CD4-positive, alpha-beta T cell (primary cell): ENCODE results near the gene BBS1. TPM values are rescaled to one million over a fixed set of nuclear protein-coding genes. Genes with fewer than 3 reads are reported as not detected.

ENCODE experiments used
- ATAC-seq: fragments of 200-7000 bp; cut with Tn5 transposase; one replicate; pipeline ENCODE4 v1.10.0; 2022; ENCODE audit warnings: mild to moderate bottlenecking; ENCODE audit not compliant: poor library complexity
- CTCF ChIA-PET: fragments of 350-600 bp; sonication (Branson Sonifier 250); formaldehyde crosslinking; loops from one replicate; lab custom pipeline; 2021; ENCODE audit warnings: antibody characterized with exemption, inconsistent platforms; lab: Charles Lee
- POLR2A ChIA-PET: fragments of 350-600 bp; sonication (Branson Sonifier 250); formaldehyde crosslinking; loops from one replicate; lab custom pipeline; 2021; ENCODE audit warnings: antibody characterized with exemption, inconsistent platforms; lab: Charles Lee
- DNase-seq, 14 experiments: peaks; one replicate each; pipeline ENCODE4 v3.0.0-alpha.2; 2013 to 2020; ENCODE audit warnings: mixed read lengths in 2 of 14
- H3K27ac ChIP-seq, 2 donors: one replicate each; pipeline versions ENCODE4 v1.5.1 to v1.7.0; 2013; ENCODE audit warnings: low read length in 2 of 2, low read depth in 1 of 2, mild to moderate bottlenecking in 1 of 2
- H3K27me3 ChIP-seq, 2 experiments: 1 replicate in 1 of 2; 2 replicates in 1 of 2; pipeline versions ENCODE4 v1.6.1 to v1.7.0; 2013; ENCODE audit warnings: low read length in 2 of 2, control low read depth in 1 of 2, mild to moderate bottlenecking in 1 of 2, moderate library complexity in 1 of 2; ENCODE audit not compliant: insufficient read depth in 2 of 2, control insufficient read depth in 1 of 2
- H3K36me3 ChIP-seq: one replicate; pipeline ENCODE4 v1.6.1; 2013; ENCODE audit warnings: low read length, control low read depth; ENCODE audit not compliant: insufficient read depth
- H3K4me1 ChIP-seq: one replicate; pipeline ENCODE4 v1.6.1; 2013; ENCODE audit warnings: low read length, control low read depth; ENCODE audit not compliant: insufficient read depth
- H3K4me3 ChIP-seq: one replicate; pipeline ENCODE4 v1.5.1; 2013; ENCODE audit warnings: mild to moderate bottlenecking, low read length, moderate library complexity
- H3K9me3 ChIP-seq, 2 experiments: 1 replicate in 1 of 2; 2 replicates in 1 of 2; pipeline versions ENCODE4 v1.6.1 to v1.7.0; 2013; ENCODE audit warnings: low read length in 2 of 2, mild to moderate bottlenecking in 2 of 2, control low read depth in 1 of 2, moderate library complexity in 1 of 2; ENCODE audit not compliant: control insufficient read depth in 1 of 2, insufficient read depth in 1 of 2
- H3K27ac Mint-ChIP-seq: one replicate; pipeline ENCODE4 v1.8.0; 2020; ENCODE audit warnings: mixed read lengths
- H3K27me3 Mint-ChIP-seq: one replicate; pipeline ENCODE4 v1.8.0; 2021; ENCODE audit warnings: mixed read lengths
- H3K36me3 Mint-ChIP-seq: one replicate; pipeline ENCODE4 v1.8.0; 2021; ENCODE audit warnings: low read depth, mixed read lengths
- H3K4me1 Mint-ChIP-seq: one replicate; pipeline ENCODE4 v1.8.0; 2021; ENCODE audit warnings: low read depth, mixed read lengths
- H3K4me3 Mint-ChIP-seq: one replicate; pipeline ENCODE4 v1.8.0; 2020; ENCODE audit warnings: mild to moderate bottlenecking, mixed read lengths
- H3K9me3 Mint-ChIP-seq: one replicate; pipeline ENCODE4 v1.8.0; 2020; ENCODE audit warnings: mixed read lengths
- CTCF ChIP-seq: fragments of 200-600 bp; IDR thresholded peaks from one replicate; pipeline ENCODE4 v1.8.0; 2022; ENCODE audit warnings: antibody characterized with exemption, mild to moderate bottlenecking
- intact Hi-C, 2 experiments: fragments of 100-400 bp; cut with DNase I in 1 of 2; cut with micrococcal nuclease in 1 of 2; formaldehyde crosslinking; loops; one replicate each; pipeline versions ENCODE4 v1.15.1 to v1.9.0; 2023 to 2025; cut with DNase I, micrococcal nuclease
- total RNA-seq, 174 experiments: library from RNA in 2 of 174; stranded (reverse) in 2 of 174; gene quantifications; one replicate each; pipeline ENCODE4 v1.2.3 and lab custom pipeline; 2021 to 2026

Gene BBS1
- total RNA-seq, 2 experiments from 2014 or later, result 11.7 to 11.9 TPM

DNA sequence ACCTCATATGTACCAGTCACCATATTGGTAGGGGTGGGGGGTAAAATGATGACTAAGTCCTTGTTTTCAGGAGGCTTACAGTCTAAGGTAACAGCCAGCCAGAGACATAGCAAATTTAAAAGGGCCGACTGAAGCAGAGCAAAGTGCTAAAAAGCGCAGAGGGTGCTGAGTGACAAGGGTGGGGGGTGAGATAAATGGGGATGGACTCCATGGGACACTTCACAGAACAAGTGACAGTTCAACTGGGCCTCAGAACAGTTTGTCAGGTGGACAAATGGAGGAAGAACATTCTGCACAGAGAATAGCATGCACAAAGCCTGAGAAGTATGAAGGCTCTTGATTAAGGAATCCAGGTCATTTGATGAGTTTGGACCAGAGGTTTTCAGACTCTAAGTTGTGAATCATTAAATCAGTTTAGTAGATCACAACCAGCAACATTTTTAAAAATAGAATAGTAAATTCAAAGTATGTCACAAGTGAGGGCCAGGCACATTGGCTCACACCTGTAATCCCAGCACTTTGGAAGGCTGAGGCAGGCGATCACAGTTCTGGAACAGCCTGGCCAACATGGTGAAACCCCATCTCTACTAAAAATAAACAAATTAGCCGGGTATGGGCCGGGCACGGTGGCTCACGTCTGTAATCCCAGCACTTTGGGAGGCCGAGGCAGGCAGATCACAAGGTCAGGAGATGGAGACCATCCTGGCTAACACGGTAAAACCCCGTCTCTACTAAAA is 14.0 kb downstream of the BBS1 start:
- intact Hi-C loops, result no loop called here
- CTCF ChIA-PET, result no interaction called here

GRCh38 chr11:66529069-66529468 is 18.6 kb downstream of the BBS1 start:
- no peak overlapping the region for H3K27ac ChIP-seq
- no peaks in the 10 kb centered on the region for H3K9me3 Mint-ChIP-seq
- H3K4me1 Mint-ChIP-seq, result no peaks in the 10 kb centered on the region
- no peaks in the 10 kb centered on the region for H3K9me3 ChIP-seq
- H3K36me3 Mint-ChIP-seq, result peaks cover 28% of the 10 kb centered on the region
- ChIA-PET CTCF (interaction anchor here (0.7 kb wide), 2 partner anchors 359 to 1845 kb away, joined by 4 read pairs; no protein-coding TSS in a partner anchor), POLR2A (no interaction called here)
- no peak for TF ChIP-seq CTCF
- no peak overlapping the region for H3K27ac Mint-ChIP-seq
- H3K4me1 ChIP-seq, result no peaks in the 10 kb centered on the region
- intact Hi-C loops, result no loop called here
- H3K27me3 Mint-ChIP-seq, result no peaks in the 10 kb centered on the region
- no peak overlapping the region for H3K4me3 Mint-ChIP-seq
- no peak overlapping the region for H3K4me3 ChIP-seq
- no peaks in the 10 kb centered on the region for H3K27me3 ChIP-seq
- DNase-seq (no peak), ATAC-seq (no peak)
- peaks cover 9% of the 10 kb centered on the region for H3K36me3 ChIP-seq

More for the DNA sequence above, 14.0 kb downstream of the BBS1 start:
- H3K4me3 Mint-ChIP-seq, result no peak overlapping the region
- H3K4me3 ChIP-seq, result no peak overlapping the region
- H3K27me3 ChIP-seq, result no peaks in the 10 kb centered on the region
- H3K36me3 Mint-ChIP-seq, result peaks cover 53% of the 10 kb centered on the region
- H3K9me3 ChIP-seq, result no peaks in the 10 kb centered on the region
- no peaks in the 10 kb centered on the region for H3K4me1 Mint-ChIP-seq
- DNase-seq (no peak), ATAC-seq (no peak)
- H3K4me1 ChIP-seq, result no peaks in the 10 kb centered on the region
- peaks cover 44% of the 10 kb centered on the region for H3K36me3 ChIP-seq
- no peaks in the 10 kb centered on the region for H3K27me3 Mint-ChIP-seq
- H3K9me3 Mint-ChIP-seq, result no peaks in the 10 kb centered on the region
- no peak for TF ChIP-seq CTCF
- POLR2A ChIA-PET, result no interaction called here
- H3K27ac ChIP-seq, result no peak overlapping the region
- H3K27ac Mint-ChIP-seq, result no peak overlapping the region

- Histone ChIP-seq H3K27ac (no peak overlapping the region), H3K27me3 (no peaks in the 10 kb centered on the region), H3K4me3 (no peak overlapping the region), H3K9me3 (no peaks in the 10 kb centered on the region), H3K36me3 (peaks cover 9% of the 10 kb centered on the region), H3K4me1 (no peaks in the 10 kb centered on the region)
- no peak for TF ChIP-seq CTCF
- Mint-ChIP-seq H3K4me3 (no peak overlapping the region), H3K9me3 (no peaks in the 10 kb centered on the region), H3K4me1 (no peaks in the 10 kb centered on the region), H3K36me3 (peaks cover 28% of the 10 kb centered on the region), H3K27me3 (no peaks in the 10 kb centered on the region), H3K27ac (no peak overlapping the region)
- intact Hi-C loops, result no loop called here
- CTCF ChIA-PET, result no interaction called here
- DNase-seq (no peak), ATAC-seq (no peak)
- POLR2A ChIA-PET, result no interaction called here
These were observed 19.2 kb downstream of the BBS1 start for GRCh38 chr11:66529655-66530054.
